Skeletal muscle satellite cell (primary cell): ENCODE data around the gene LIPC.

Source experiments
- H3K27me3 ChIP-seq: 2 replicates; pipeline ENCODE4 v1.7.0; 2013; ENCODE audit warnings: low read length; ENCODE audit not compliant: control insufficient read depth, insufficient read depth
- H3K36me3 ChIP-seq: 2 replicates; pipeline ENCODE4 v1.7.0; 2013; ENCODE audit warnings: mild to moderate bottlenecking, control low read depth, low read length; ENCODE audit not compliant: insufficient read depth
- H3K4me1 ChIP-seq: 2 replicates; pipeline ENCODE4 v1.7.0; 2013; ENCODE audit warnings: low read length; ENCODE audit not compliant: control insufficient read depth, insufficient read depth
- H3K4me2 ChIP-seq: 2 replicates; pipeline ENCODE4 v1.7.0; 2013; ENCODE audit warnings: mild to moderate bottlenecking, low read length
- H3K4me3 ChIP-seq: 2 replicates; pipeline ENCODE4 v1.7.0; 2013; ENCODE audit warnings: low read length
- H3K9ac ChIP-seq: 2 replicates; pipeline ENCODE4 v1.7.0; 2013; ENCODE audit warnings: mild to moderate bottlenecking, low read depth, low read length, moderate library complexity
- H3K9me3 ChIP-seq: replicated peaks from 2 replicates; pipeline ENCODE4 v1.7.0; 2013; ENCODE audit warnings: mild to moderate bottlenecking, control low read depth, low read length

The LIPC gene

DNA sequence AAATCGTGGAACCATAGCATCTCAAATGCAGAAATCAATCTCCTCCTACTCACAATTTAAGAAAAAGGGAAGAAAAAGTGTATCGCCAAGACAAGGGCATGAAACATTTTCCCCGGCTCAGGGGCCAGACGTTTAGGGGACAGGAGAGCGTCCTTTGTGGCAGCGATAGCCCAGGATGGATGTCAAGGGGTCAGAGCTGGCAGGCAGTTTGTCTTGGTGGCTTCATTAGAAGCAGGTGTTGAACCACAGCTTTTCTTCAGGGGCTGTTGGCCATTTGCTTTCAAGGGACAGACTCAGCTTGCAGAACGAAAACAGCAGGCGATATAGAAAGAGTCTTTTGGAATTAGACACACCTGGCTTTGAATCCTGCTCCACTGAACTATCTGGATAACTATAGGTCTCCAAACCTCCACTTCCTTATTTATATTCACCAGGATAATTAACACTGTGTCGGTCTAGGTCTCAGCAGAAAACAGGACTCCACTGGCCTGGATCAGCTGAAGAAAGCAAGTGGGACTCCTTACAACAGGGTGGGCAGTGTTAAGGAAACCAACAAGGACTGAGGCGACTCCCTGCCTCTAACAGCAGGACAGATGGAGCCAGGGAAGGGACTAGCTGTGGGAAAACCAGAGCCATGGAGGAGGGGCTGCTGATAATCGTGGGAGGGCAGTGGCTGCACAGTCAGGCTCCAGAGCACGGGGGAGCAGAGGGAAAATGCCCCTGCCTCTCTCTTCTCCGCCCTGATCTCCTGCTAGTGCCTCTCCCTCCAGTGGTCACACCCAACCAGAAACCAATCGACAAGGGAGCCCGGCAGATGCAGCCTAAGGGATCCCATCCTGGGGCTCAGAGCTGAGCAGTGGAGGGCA lies 123.6 kb downstream of the LIPC start:
- Histone ChIP-seq H3K4me1 (peaks cover 17% of the 10 kb centered on the region), H3K27me3 (peaks cover 15% of the 10 kb centered on the region), H3K36me3 (no peaks in the 10 kb centered on the region), H3K9me3 (no peaks in the 10 kb centered on the region), H3K4me3 (no peak overlapping the region), H3K4me2 (no peak overlapping the region), H3K9ac (no peak overlapping the region)

DNA sequence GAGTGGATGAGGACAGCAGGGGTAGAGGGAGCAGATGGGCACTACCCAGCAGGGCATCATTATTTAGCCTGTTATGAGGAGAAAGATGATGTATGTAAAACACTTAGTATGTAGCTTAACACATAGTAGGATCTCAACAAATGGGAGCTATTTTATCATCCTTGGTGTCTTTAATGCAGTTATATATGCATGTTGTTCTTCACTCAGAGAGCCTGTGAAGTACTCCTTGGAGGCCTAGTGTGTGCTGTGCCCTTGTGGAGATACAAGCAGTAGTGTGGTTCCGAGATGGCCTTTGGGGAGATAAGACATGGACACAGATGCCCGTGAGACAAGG lies 124.2 kb downstream of the LIPC start:
- H3K27me3 ChIP-seq: peaks cover 15% of the 10 kb centered on the region
- H3K4me1 ChIP-seq: peaks cover 16% of the 10 kb centered on the region
- no peaks in the 10 kb centered on the region for H3K36me3 ChIP-seq
- H3K4me3 ChIP-seq: no peak overlapping the region
- no peaks in the 10 kb centered on the region for H3K9me3 ChIP-seq
- H3K4me2 ChIP-seq: no peak overlapping the region
- H3K9ac ChIP-seq: no peak overlapping the region

DNA sequence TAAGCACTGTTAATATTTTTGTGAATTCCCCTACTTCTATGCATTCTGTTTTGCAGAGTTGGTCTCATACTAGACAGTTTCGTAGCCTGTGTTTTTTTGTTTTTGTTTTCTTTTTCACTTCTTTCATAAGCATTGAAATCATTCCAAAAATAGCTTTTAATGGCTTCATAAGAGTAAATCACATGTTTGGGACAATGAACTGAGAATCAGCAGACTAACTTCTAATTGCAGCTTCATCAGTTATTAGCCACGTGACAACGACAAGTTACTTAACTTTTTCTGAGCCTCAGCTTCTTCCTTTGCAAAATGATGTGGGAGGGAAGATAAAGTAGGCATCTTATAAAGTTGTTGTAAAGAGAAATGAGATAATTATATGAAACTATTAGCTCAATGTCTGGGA lies 124.8 kb downstream of the LIPC start:
- Histone ChIP-seq H3K4me2 (no peak overlapping the region), H3K4me1 (peaks cover 10% of the 10 kb centered on the region), H3K27me3 (peaks cover 15% of the 10 kb centered on the region), H3K9me3 (no peaks in the 10 kb centered on the region), H3K4me3 (no peak overlapping the region), H3K9ac (no peak overlapping the region), H3K36me3 (no peaks in the 10 kb centered on the region)

DNA sequence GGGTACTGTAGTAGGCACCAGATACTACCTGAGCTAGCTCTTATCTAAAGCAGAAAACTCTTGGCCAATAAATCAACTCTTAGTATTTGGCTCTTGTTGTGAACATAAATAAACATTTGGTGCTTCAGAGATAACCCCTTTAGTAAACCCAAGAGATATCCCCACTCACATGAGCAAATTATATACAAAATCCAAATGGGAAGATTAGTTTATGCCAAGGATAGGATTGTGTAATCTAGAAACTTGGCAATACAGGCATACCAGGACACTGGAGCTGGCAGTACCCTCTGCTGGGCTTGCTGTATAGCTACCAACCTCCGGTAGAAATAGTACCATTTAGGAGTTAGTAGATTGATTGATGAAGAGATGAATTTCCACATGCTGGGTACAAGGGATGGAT lies 127.0 kb downstream of the LIPC start:
- no peaks in the 10 kb centered on the region for H3K4me1 ChIP-seq
- H3K4me3 ChIP-seq: no peak overlapping the region
- H3K36me3 ChIP-seq: no peaks in the 10 kb centered on the region
- H3K9ac ChIP-seq: no peak overlapping the region
- H3K4me2 ChIP-seq: no peak overlapping the region
- H3K9me3 ChIP-seq: no peaks in the 10 kb centered on the region
- H3K27me3 ChIP-seq: peaks cover 15% of the 10 kb centered on the region

DNA sequence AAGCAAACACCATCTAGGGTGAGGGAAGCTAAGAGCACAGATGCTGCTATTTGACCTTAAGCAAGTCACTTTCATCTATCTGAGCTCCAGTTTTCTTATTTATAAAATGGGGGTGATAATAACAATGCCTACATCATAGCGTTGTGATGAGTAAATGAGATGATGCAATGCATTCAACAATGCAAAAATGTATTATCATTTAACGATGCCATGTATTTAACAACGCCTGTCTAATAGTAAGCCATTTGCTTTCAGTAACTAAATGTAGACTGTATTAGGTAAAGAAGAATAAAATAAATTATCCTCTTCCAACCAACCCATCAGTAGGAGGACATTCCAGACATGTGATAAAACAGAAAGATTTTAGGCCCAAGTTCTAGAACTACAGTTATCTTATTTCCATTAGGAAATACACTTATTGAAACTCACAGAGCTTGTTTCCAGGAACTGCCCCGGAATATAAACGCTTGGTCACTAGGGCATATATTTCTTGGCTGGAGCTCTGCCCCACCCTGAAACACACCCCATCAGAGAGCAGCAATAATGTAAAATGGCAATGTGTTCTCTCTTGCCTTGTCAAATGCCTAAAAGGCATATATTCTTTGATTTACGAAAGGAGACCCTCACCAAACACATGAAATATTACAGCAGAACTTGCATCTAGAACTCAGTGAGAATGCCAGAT lies 128.3 kb downstream of the LIPC start:
- H3K9ac ChIP-seq: no peak overlapping the region
- no peaks in the 10 kb centered on the region for H3K4me1 ChIP-seq

DNA sequence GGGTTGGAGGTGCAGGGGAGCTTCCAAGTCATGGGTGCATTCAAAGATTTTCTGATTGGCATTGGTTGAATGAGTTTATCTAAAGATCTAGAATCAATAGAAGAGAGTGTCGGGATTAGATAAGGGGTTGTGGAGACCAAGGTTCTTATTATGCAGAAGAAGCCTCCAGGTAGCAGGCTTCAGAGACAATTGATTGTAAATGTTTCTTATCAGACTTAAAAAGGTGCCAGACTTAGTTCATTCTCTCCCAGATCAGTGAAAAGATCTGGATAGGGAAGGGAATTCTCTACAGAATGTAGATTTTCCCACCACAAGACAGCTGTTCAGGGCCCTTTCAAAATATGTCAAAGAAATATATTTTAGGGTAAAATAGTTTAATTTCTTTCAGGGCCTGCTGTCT lies 129.5 kb downstream of the LIPC start:
- H3K4me2 ChIP-seq: no peak overlapping the region
- H3K27me3 ChIP-seq: peaks cover 4% of the 10 kb centered on the region
- H3K9me3 ChIP-seq: no peaks in the 10 kb centered on the region
- no peaks in the 10 kb centered on the region for H3K36me3 ChIP-seq
- no peak overlapping the region for H3K4me3 ChIP-seq
- H3K9ac ChIP-seq: no peak overlapping the region
- H3K4me1 ChIP-seq: no peaks in the 10 kb centered on the region

More for the DNA sequence above, 128.3 kb downstream of the LIPC start:
- Histone ChIP-seq H3K36me3 (no peaks in the 10 kb centered on the region), H3K4me3 (no peak overlapping the region), H3K9me3 (no peaks in the 10 kb centered on the region), H3K4me2 (no peak overlapping the region), H3K27me3 (peaks cover 11% of the 10 kb centered on the region)

DNA sequence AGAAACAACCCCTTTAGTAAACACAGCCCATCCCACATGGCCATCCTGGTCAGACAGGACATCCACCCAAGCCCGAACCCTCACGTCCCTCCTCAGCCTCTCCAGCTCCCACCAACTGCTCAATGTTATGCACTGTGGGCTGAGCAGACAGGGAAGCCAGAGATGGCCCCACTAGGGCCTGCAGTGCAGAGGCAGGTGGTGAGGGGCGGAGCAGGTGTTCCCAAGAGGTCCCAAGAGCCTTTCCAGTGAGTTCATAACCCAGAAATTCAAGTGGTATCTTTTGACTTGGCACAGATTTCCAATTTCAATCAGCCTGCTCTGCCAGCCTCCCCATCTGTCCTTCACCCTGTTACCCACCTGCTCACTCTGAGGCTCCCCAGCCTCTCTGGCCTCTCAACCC lies 130.3 kb downstream of the LIPC start:
- H3K9me3 ChIP-seq: no peaks in the 10 kb centered on the region
- H3K36me3 ChIP-seq: no peaks in the 10 kb centered on the region
- no peak overlapping the region for H3K9ac ChIP-seq
- H3K4me1 ChIP-seq: no peaks in the 10 kb centered on the region
- no peak overlapping the region for H3K4me2 ChIP-seq
- peaks cover 4% of the 10 kb centered on the region for H3K27me3 ChIP-seq
- H3K4me3 ChIP-seq: no peak overlapping the region

DNA sequence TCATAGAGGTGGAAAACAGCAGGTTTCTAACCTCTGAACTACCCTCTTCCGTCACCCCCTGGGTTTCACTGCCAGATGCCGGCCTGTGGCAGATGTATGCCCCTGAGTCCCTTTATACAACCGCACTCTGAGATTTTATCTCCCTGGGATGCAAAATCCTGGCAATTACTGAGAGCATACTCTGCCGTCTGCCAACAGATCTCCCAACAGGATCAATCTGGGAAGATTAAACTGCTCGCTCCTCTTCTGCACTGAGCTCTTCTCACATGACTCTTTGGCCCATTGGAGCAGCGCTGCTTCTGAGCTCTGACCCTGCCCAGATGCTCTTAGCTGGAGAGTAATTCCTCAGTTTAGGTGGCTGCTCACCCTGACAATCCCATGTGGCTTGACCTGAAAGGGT lies 133.2 kb downstream of the LIPC start:
- Histone ChIP-seq H3K4me1 (no peaks in the 10 kb centered on the region), H3K9me3 (no peaks in the 10 kb centered on the region), H3K4me3 (no peak overlapping the region), H3K9ac (no peak overlapping the region), H3K36me3 (no peaks in the 10 kb centered on the region), H3K27me3 (peaks cover 4% of the 10 kb centered on the region), H3K4me2 (no peak overlapping the region)

DNA sequence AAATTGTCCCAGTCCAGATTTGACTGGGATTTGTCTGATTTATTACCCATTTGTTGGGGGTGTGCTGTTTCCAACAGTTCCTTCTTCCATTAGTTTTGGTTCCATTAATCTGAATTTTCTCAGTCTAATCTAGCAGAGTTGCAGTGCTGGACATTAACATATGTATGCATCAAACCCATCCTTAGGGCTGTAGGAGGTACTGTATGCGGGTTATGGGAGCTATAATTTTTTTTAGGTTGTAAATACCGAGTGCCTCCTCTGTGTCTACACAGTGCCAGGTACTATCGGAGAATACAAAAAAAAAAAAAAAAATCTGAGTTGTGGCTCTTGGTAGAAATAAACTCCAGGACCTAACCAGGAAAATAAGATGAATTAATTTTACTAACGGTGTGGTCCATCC lies 133.8 kb downstream of the LIPC start:
- Histone ChIP-seq H3K4me3 (no peak overlapping the region), H3K27me3 (peaks cover 4% of the 10 kb centered on the region), H3K4me2 (no peak overlapping the region), H3K4me1 (no peaks in the 10 kb centered on the region), H3K36me3 (no peaks in the 10 kb centered on the region), H3K9ac (no peak overlapping the region), H3K9me3 (no peaks in the 10 kb centered on the region)

DNA sequence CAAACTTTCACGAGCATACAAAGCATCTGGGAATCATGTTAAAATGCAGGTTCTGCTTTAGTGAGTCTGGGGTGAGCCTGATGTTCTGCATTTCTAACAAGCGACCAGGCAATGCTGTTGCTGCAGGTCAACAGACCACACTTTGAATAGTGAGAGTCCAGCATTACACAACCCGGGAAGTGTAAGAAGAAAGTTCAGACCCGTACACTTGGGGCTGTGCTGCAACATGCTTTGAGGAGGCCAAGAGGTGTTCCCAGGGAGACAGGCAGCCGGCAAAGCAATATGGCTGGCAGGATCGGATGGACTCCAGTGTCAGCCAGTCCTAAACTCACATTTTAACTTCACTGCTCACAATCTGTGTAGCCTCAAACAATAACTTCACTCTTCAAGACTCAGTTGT lies 134.2 kb downstream of the LIPC start:
- Histone ChIP-seq H3K9ac (no peak overlapping the region), H3K27me3 (peaks cover 4% of the 10 kb centered on the region), H3K36me3 (no peaks in the 10 kb centered on the region), H3K4me1 (no peaks in the 10 kb centered on the region), H3K4me3 (no peak overlapping the region), H3K4me2 (no peak overlapping the region), H3K9me3 (no peaks in the 10 kb centered on the region)

DNA sequence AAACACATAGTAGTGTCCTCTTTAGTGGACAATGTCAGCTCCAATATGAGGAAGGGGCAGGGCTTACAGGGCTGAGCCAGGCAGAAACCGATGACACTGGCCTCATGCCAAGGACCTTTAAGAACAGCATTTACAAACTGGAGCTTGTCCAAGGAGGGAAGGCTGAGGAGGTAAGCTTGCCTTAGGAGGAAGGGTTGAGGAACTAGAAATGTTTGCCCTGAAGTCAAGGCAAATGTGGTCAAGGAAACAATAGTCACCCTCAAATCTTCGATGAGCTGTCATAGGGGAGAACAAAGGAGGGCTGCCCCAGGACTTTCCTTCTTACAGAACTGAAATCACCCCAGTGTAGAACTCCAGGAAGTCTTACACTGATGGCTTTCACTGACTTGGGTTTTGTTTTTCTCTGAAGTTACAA lies 136.4 kb downstream of the LIPC start:
- Histone ChIP-seq H3K4me1 (no peaks in the 10 kb centered on the region), H3K9ac (no peak overlapping the region), H3K36me3 (no peaks in the 10 kb centered on the region), H3K9me3 (no peaks in the 10 kb centered on the region), H3K4me2 (no peak overlapping the region), H3K27me3 (peaks cover 4% of the 10 kb centered on the region), H3K4me3 (no peak overlapping the region)

DNA sequence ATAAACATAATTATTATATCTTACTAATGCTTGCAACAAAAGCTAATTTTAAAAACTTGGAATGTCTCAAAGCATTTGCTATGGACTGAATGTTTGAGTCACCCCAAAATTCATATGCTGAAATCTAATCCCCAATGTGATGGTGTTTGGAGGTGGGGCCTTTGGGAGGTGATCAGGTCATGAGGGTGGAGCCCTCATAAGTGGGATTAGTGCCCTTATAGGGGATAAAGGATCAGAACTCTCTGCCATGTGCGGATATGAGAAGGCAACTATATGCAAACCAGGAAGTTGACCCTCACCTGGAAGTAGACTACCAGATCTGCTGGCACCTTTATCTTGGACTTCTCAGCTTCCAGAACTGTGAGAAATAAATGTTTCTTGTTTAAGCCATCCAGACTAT lies 137.7 kb downstream of the LIPC start:
- Histone ChIP-seq H3K4me1 (no peaks in the 10 kb centered on the region), H3K9ac (no peak overlapping the region), H3K4me3 (no peak overlapping the region), H3K4me2 (no peak overlapping the region), H3K36me3 (no peaks in the 10 kb centered on the region), H3K9me3 (no peaks in the 10 kb centered on the region), H3K27me3 (peaks cover 4% of the 10 kb centered on the region)
